Ishikawa (cell line): ENCODE measurements around the gene TSC22D3.

Source experiments
- EGR1 ChIP-seq: IDR thresholded peaks from 2 replicates; pipeline ENCODE4 v1.6.1; 2012
- RAD21 ChIP-seq: IDR thresholded peaks from 2 replicates; pipeline ENCODE4 v1.6.1; 2012; ENCODE audit warnings: low read depth
- TEAD4 ChIP-seq: IDR thresholded peaks from 2 replicates; pipeline ENCODE4 v1.6.1; 2012

DNA sequence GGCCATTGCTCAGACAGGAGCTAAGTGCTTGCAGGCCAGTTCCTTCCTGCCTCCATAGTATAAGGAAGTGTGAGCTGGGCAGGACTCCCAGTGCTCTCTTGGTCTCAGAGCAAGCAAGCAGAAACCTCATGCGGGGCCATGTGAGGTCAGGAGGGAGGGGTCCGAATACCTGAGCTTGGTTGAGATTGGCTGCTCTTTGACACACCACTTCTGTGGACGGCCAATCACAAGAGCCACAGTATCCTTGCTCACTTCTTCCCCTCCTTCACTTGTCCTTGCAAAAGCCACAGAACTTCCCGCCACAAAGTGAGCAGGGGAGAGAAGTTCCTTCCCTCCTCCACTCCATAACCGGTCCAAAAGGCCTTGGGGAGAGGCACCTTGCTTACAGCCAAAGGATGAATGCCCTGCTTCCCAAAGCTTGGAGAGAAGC lies 90.6 kb downstream of the TSC22D3 start:
- no peak for TF ChIP-seq TEAD4
- no peak for TF ChIP-seq RAD21
- no peak for TF ChIP-seq EGR1
